ENCODE measurements around the gene ISCA1.

ISCA1 gene

GRCh38 chr9:86282077-86282978, at the start of gene ISCA1:
Gene ISCA1, minus strand, starts transcription at chr9:86282538. Its CDS starts 80 bp downstream, at chr9:86282458.
- TF ChIP-seq GATA2 (IDR thresholded peaks at IDR 0.05; ENCODE audit: low read depth, low read length) (no peak), GATA3 (IDR thresholded peaks at IDR 0.05; ENCODE audit: low read depth, low read length) (no peak)

DNA sequence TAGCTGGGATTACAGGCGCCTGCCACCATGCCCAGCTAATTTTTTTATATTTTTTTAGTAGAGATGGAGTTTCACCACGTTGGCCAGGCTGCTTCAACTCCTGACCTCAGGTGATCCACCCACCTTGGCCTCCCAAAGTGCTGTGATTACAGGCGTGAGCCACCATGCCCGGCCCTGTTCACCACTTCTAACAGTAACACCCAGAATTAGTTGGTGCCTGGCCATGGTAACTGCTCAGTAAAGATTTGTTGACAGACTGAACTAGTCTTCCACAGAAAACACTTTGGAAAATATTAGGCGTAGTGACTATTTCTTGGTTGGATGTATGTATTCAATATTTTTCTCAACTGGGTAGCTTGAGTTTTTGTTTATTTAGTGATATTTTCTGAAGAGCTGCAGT, 47.8 kb upstream of the ISCA1 start:
- TF ChIP-seq GATA2 (IDR thresholded peaks at IDR 0.05; ENCODE audit: low read depth, low read length) (no peak), GATA3 (IDR thresholded peaks at IDR 0.05; ENCODE audit: low read depth, low read length) (no peak)

DNA sequence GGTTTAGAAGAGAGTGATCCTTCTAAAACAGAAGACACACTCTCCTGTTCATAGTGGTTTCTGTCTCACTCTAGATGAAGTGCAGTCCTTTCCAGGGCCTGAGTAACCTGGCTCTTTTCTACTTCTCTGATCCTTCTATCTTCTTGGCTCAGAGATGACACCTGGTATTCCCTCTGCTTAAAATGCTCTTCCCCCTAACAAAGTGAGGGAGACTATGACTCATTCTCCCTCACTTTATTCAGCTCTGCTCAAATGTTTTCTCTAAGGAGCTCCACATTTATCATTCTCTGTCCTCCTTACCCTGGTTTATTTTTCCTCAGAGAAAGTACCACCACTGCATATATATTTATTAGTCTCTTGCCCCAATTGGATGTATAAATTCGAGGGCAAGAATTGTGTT, 47.3 kb upstream of the ISCA1 start:
- no peak for TF ChIP-seq GATA3 (IDR thresholded peaks at IDR 0.05; ENCODE audit: low read depth, low read length)

DNA sequence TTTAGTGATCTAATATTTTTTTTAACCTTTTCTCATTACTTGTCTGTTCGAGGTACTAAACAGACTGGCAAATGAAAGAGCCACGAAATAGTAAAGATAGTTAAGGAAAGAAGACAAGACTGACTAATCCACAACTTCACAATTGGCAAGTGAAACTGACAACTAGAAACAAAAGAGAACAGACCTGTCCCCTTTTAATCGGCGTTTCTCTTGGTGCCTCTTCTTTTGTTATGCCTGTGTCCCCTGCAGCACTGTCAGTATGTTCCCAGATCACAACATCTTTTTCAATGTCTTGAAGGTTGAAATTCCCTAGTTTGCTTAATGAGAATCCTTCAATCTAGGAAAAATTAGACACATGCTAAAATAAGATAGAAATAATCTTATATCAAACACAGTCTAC, 45.8 kb upstream of the ISCA1 start:
- TF ChIP-seq GATA2 (IDR thresholded peaks at IDR 0.05; ENCODE audit: low read depth, low read length) = no peak
- TF ChIP-seq GATA3 (IDR thresholded peaks at IDR 0.05; ENCODE audit: low read depth, low read length) = no peak

GRCh38 chr9:86326536-86326935, 44.2 kb upstream of the ISCA1 start:
- no peak for TF ChIP-seq GATA3 (IDR thresholded peaks at IDR 0.05; ENCODE audit: low read depth, low read length)
- TF ChIP-seq GATA2 (IDR thresholded peaks at IDR 0.05; ENCODE audit: low read depth, low read length) = no peak

DNA sequence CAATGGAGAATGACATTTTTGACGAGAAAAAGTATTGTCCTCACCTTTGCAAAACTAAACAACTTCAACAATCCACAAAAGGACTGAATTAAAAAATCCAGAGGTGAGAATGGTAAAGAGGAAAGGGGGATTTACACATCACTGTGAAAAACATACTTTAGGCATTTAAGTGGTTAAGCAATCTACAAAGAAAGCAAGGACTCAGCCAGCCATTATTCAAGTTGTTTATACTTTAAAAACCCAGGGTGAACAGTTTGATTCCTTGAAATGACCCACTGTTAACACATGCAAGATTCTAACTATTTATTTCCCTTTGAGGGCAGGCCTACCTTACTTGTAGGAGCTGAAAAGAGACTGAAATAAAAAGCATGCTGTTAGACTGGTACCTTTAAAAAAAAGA, 42.6 kb upstream of the ISCA1 start:
- no peak for TF ChIP-seq GATA3 (IDR thresholded peaks at IDR 0.05; ENCODE audit: low read depth, low read length)
- no peak for TF ChIP-seq GATA2 (IDR thresholded peaks at IDR 0.05; ENCODE audit: low read depth, low read length)

GRCh38 chr9:86324308-86324707, 42.0 kb upstream of the ISCA1 start:
- TF ChIP-seq GATA2 (IDR thresholded peaks at IDR 0.05; ENCODE audit: low read depth, low read length) (no peak), GATA3 (IDR thresholded peaks at IDR 0.05; ENCODE audit: low read depth, low read length) (no peak)

GRCh38 chr9:86322973-86323644, 40.8 kb upstream of the ISCA1 start:
- TF ChIP-seq GATA2 (IDR thresholded peaks at IDR 0.05; ENCODE audit: low read depth, low read length) = no peak
- no peak for TF ChIP-seq GATA3 (IDR thresholded peaks at IDR 0.05; ENCODE audit: low read depth, low read length)

- TF ChIP-seq GATA3 (IDR thresholded peaks at IDR 0.05; ENCODE audit: low read depth, low read length) (no peak), GATA2 (IDR thresholded peaks at IDR 0.05; ENCODE audit: low read depth, low read length) (no peak)
Observed at GRCh38 chr9:86321373-86321772, 39.0 kb upstream of the ISCA1 start.

- no peak for TF ChIP-seq GATA3 (IDR thresholded peaks at IDR 0.05; ENCODE audit: low read depth, low read length)
- no peak for TF ChIP-seq GATA2 (IDR thresholded peaks at IDR 0.05; ENCODE audit: low read depth, low read length)
Observed at GRCh38 chr9:86318187-86318586, 35.8 kb upstream of the ISCA1 start.

- TF ChIP-seq GATA2 (IDR thresholded peaks at IDR 0.05; ENCODE audit: low read depth, low read length) (no peak), GATA3 (IDR thresholded peaks at IDR 0.05; ENCODE audit: low read depth, low read length) (no peak)
Observed at GRCh38 chr9:86315078-86315477, 32.7 kb upstream of the ISCA1 start.

DNA sequence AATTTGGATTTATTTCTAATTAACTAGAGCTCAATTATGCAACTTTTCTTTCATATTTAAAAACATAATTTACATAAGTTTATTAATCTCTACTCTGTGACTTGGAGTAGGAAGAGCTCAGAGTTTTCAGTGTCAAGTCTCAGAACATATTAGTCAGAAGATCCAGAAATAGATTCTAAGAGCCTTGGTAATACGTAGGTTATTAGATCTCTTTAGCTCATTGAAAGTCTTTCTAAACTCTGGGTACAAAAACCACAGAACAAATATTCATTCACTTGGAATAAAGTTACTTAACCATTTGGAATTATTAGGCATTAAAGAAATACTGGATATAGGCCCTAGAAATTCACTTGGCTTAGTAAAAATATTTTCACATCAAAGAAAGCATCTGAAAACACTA, 26.3 kb upstream of the ISCA1 start:
- TF ChIP-seq GATA2 (IDR thresholded peaks at IDR 0.05; ENCODE audit: low read depth, low read length) = no peak
- TF ChIP-seq GATA3 (IDR thresholded peaks at IDR 0.05; ENCODE audit: low read depth, low read length) = no peak

DNA sequence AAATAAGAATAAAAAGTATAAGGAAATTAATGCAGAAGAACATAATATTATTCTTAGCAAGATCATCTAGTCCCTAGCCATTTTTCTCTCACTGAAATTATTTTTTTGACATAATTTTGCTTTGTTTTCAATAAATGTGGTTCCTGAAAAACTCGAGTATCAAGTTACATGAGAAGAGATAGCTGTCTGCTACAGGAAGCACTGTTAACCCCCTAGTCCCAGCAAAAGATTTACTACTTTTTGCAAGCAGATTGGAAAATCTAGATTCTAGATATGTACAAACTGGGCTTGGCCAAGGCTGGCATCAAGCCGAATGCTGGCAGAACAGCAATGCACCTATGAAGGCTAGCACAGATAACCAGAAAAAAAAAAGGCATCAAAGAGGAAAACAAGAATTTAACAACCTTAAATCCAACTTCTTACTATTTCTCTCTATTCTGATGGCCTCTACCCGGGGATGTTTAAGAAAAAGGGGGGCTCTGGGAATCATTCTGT, 21.9 kb upstream of the ISCA1 start:
- TF ChIP-seq GATA3 (IDR thresholded peaks at IDR 0.05; ENCODE audit: low read depth, low read length) (no peak), GATA2 (IDR thresholded peaks at IDR 0.05; ENCODE audit: low read depth, low read length) (no peak)

- TF ChIP-seq GATA2 (IDR thresholded peaks at IDR 0.05; ENCODE audit: low read depth, low read length) = no peak
Observed at GRCh38 chr9:86303316-86303975, 21.1 kb upstream of the ISCA1 start.
